HepG2 (cell line): ENCODE results near the gene ITGA6. TPM values are rescaled to one million over a fixed set of nuclear protein-coding genes. Genes with fewer than 3 reads are reported as not detected.

Experiments used
- ATAC-seq: fragments of 200-7000 bp; cut with Tn5 transposase; 3 replicates; pipeline ENCODE4 v1.9.1; 2020; ENCODE audit warnings: mild to moderate bottlenecking, moderate library complexity
- BruUV-seq: library from RNA; stranded (reverse); fragments of 400-500 nt; replicated peaks from 2 replicates; lab custom pipeline; 2021; lab: Mats Ljungman, UMichigan
- CTCF ChIA-PET: fragments of 300-600 bp; formaldehyde crosslinking; extraction: SDS; loops from one replicate; lab custom pipeline; 2021; ENCODE audit warnings: low total read pairs, inconsistent platforms, low intra/inter-chr PET ratio; lab: Yijun Ruan, JAX
- POLR2A ChIA-PET: fragments of 350-600 bp; sonication (Branson Sonifier 250); formaldehyde crosslinking; loops from one replicate; lab custom pipeline; 2020; ENCODE audit warnings: antibody characterized with exemption, inconsistent platforms; lab: Yijun Ruan, JAX
- DNase-seq: peaks from one replicate; pipeline ENCODE4 v3.0.0-alpha.2; 2015; ENCODE audit warnings: low spot score
- FAIRE-seq: peaks from 3 replicates; lab custom pipeline; 2011; peaks lifted over from hg19 to GRCh38; lab: Jason Lieb, UNC
- H2AFZ ChIP-seq: one replicate; pipeline ENCODE4 v1.6.1; 2011; ENCODE audit warnings: low read length, inconsistent platforms
- H3K27ac ChIP-seq: fragments of 300-600 bp; 3 replicates; pipeline ENCODE4 v1.8.0; 2011; ENCODE audit warnings: mixed run types, mild to moderate bottlenecking, mixed read lengths, low read length, inconsistent platforms; ENCODE audit not compliant: insufficient read depth; ENCODE audit errors: extremely low read length
- H3K27me3 ChIP-seq, 2 experiments: fragments of 200-600 bp in 1 of 2; 2 replicates in 1 of 2; 3 replicates in 1 of 2; pipeline versions ENCODE4 v1.6.0 to v1.8.0; 2011; ENCODE audit warnings: low read length in 2 of 2, mild to moderate bottlenecking in 2 of 2, moderate library complexity in 2 of 2, inconsistent platforms in 1 of 2; ENCODE audit not compliant: insufficient read depth in 2 of 2, control insufficient read depth in 1 of 2
- H3K36me3 ChIP-seq, 2 experiments: fragments of 200-600 bp in 1 of 2; replicated peaks in 1 of 2; 2 replicates in 1 of 2; 3 replicates in 1 of 2; pipeline versions ENCODE4 v1.5.1 to v1.8.0; 2011; ENCODE audit warnings: low read length in 2 of 2, inconsistent platforms in 1 of 2; ENCODE audit not compliant: insufficient read depth in 2 of 2, control insufficient read depth in 1 of 2
- H3K4me1 ChIP-seq: 2 replicates; pipeline ENCODE4 v1.5.1; 2012; ENCODE audit warnings: low read length, inconsistent platforms; ENCODE audit not compliant: insufficient read depth
- H3K4me2 ChIP-seq: 2 replicates; pipeline ENCODE4 v1.6.0; 2011; ENCODE audit warnings: low read depth, low read length, inconsistent platforms
- H3K4me3 ChIP-seq, 3 experiments: fragments of 200-600 bp in 1 of 3; sonication (generic), shearing (Covaris generic) in 1 of 3; replicated peaks in 1 of 3; 2 replicates each; pipeline ENCODE4 v1.5.1; 2011 to 2016; ENCODE audit warnings: low read length in 3 of 3, inconsistent platforms in 2 of 3, low read depth in 2 of 3, mild to moderate bottlenecking in 2 of 3, control low read depth in 1 of 3, mixed read lengths in 1 of 3; ENCODE audit not compliant: insufficient read depth in 1 of 3
- H3K79me2 ChIP-seq: one replicate; pipeline ENCODE4 v1.6.1; 2011; ENCODE audit warnings: low read length, inconsistent platforms; ENCODE audit not compliant: insufficient read depth
- H3K9ac ChIP-seq: 2 replicates; pipeline ENCODE4 v1.6.0; 2011; ENCODE audit warnings: mild to moderate bottlenecking, low read depth, low read length, inconsistent platforms; ENCODE audit not compliant: insufficient read depth
- H3K9me3 ChIP-seq: 2 replicates; pipeline ENCODE4 v1.5.1; 2012; ENCODE audit warnings: mild to moderate bottlenecking, low read length
- H4K20me1 ChIP-seq: 2 replicates; pipeline ENCODE4 v1.6.0; 2011; ENCODE audit warnings: inconsistent platforms, mild to moderate bottlenecking, low read length, moderate library complexity; ENCODE audit not compliant: insufficient read depth
- BRCA1 ChIP-seq: sonication (generic); formaldehyde crosslinking; IDR thresholded peaks from 2 replicates; pipeline ENCODE4 v1.4.0; 2020; ENCODE audit warnings: missing genetic modification reagents
- ETS1 ChIP-seq: sonication (generic); formaldehyde crosslinking; IDR thresholded peaks from 2 replicates; pipeline ENCODE4 v1.4.0; 2020; ENCODE audit warnings: missing genetic modification reagents
- FOXJ3 ChIP-seq: sonication (generic); formaldehyde crosslinking; IDR thresholded peaks from 2 replicates; pipeline ENCODE4 v1.4.0; 2020; ENCODE audit warnings: missing genetic modification reagents, mild to moderate bottlenecking, borderline replicate concordance
- RBFOX2 ChIP-seq: fragments of 200-400 bp; formaldehyde crosslinking; IDR thresholded peaks from 2 replicates; pipeline ENCODE4 v1.6.1; 2017; ENCODE audit warnings: low read depth, mild to moderate bottlenecking, low read length
- RORA ChIP-seq: sonication (generic); formaldehyde crosslinking; IDR thresholded peaks from 2 replicates; pipeline ENCODE4 v1.5.0; 2020; ENCODE audit warnings: mild to moderate bottlenecking, missing genetic modification reagents, moderate library complexity
- ZNF143 ChIP-seq: sonication (generic); formaldehyde crosslinking; IDR thresholded peaks from 2 replicates; pipeline ENCODE4 v1.4.0; 2020; ENCODE audit warnings: missing genetic modification reagents
- WGBS: methylation state at CpG from one replicate; pipeline ENCODE4 v1.1.6; 2017; ENCODE audit warnings: low lambda C conversion rate; 5-methylcytosine and 5-hydroxymethylcytosine counted together
- in situ Hi-C: cut with HindIII; loops from 2 replicates; pipeline ENCODE4 v1.10.0; 2017; ENCODE audit warnings: low pct_unique_long_range_greater_than_20kb; ENCODE audit not compliant: extremely low pct_ligation_motif_present
- intact Hi-C: fragments of 100-400 bp; cut with micrococcal nuclease; formaldehyde crosslinking; loops from one replicate; pipeline ENCODE4 v1.10.0; 2022; ENCODE audit not compliant: unreplicated experiment
- polyA plus RNA-seq, 8 experiments: library from polyadenylated mRNA; depleted of rRNA in 3 of 8; stranded (reverse) in 7 of 8; unstranded in 1 of 8; fragments of >200 nt; fragmentation: Illumina TruSeq in 4 of 8; extraction: Trizol in 4 of 8; gene quantifications; 2 replicates each; pipeline versions ENCODE4 v1.2.1 to v1.2.3, GENCODE V29; 2011 to 2016; ENCODE audit warnings: low read depth in 4 of 8, missing spikeins in 1 of 8, mixed read lengths in 1 of 8; ENCODE audit not compliant: insufficient read depth in 1 of 8
- total RNA-seq, 5 experiments: library from RNA; depleted of rRNA; stranded (reverse); fragments of >200 nt; fragmentation: Illumina TruSeq; extraction: Trizol; gene quantifications; 2 replicates each; pipeline ENCODE4 v1.2.3, GENCODE V29; 2016; ENCODE audit warnings: low read depth in 1 of 5
- TF ChIP-seq, protein P1 (sequence below): sonication (generic); formaldehyde crosslinking; IDR thresholded peaks from 2 replicates; pipeline ENCODE4 v1.8.0; 2022; ENCODE audit warnings: missing genetic modification reagents, mild to moderate bottlenecking, moderate library complexity, borderline replicate concordance
- TF ChIP-seq, protein P2 (sequence below): sonication (generic); formaldehyde crosslinking; IDR thresholded peaks from 2 replicates; pipeline ENCODE4 v1.4.0; 2020; ENCODE audit warnings: missing genetic modification reagents
- TF ChIP-seq, protein P3 (sequence below): sonication (generic); formaldehyde crosslinking; IDR thresholded peaks from 2 replicates; pipeline ENCODE4; 2020; ENCODE audit warnings: missing genetic modification reagents, mild to moderate bottlenecking, borderline replicate concordance

Gene ITGA6
- total and polyA plus RNA-seq, 2 of the 13 experiments (the other 11 are each of a cell fraction or from before 2014, with no cell fraction given): 24.0 to 92.5 TPM

DNA sequence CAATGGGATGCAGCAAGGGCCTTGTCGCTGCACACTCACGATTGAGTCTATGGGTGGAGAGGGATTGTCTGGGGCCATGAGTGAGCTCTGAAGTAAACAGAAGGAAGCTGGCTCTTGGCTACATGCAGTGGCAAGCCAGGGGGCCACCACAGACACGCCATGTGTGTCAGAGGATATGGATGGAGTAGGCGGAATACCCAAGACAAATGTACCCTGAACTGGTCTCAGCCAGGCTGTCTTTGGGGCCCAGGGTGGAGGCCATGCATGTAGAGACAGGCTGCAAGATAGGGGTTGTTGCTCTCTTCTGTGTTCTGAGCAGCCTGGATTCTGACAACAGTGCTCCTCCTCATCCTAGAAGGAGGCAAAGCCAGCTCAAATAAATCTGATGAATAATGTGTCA is 24.0 kb upstream of the ITGA6 start:
- Histone ChIP-seq H4K20me1 (no peaks in the 10 kb centered on the region), H3K9ac (no peak overlapping the region), H3K79me2 (no peaks in the 10 kb centered on the region), H2AFZ (no peak overlapping the region), H3K36me3 (no peaks in the 10 kb centered on the region), H3K4me1 (peaks cover 13% of the 10 kb centered on the region), H3K9me3 (no peaks in the 10 kb centered on the region), H3K27ac (no peak overlapping the region), H3K27me3 (0 out of 5 replicates have a peak, but pooled peaks cover 0 to 6% of the 10 kb centered on the region in 2 experiments), H3K4me2 (no peak overlapping the region), H3K4me3 (no peak overlapping the region)
- 71% methylated on average over 2 of the region's 4 CpGs for WGBS
- ATAC-seq (no peak), DNase-seq (no peak), FAIRE-seq (no peak)
- no TSS peak for BruUV-seq
- in situ Hi-C loops: no loop called here
- CTCF ChIA-PET: no interaction called here
- intact Hi-C loops: no loop called here
- no peak for TF ChIP-seq ETS1
- TF ChIP-seq BRCA1 (CRISPR knock-in tag): no peak
- TF ChIP-seq FOXJ3 (CRISPR knock-in tag): no peak
- TF ChIP-seq, protein P1, sequence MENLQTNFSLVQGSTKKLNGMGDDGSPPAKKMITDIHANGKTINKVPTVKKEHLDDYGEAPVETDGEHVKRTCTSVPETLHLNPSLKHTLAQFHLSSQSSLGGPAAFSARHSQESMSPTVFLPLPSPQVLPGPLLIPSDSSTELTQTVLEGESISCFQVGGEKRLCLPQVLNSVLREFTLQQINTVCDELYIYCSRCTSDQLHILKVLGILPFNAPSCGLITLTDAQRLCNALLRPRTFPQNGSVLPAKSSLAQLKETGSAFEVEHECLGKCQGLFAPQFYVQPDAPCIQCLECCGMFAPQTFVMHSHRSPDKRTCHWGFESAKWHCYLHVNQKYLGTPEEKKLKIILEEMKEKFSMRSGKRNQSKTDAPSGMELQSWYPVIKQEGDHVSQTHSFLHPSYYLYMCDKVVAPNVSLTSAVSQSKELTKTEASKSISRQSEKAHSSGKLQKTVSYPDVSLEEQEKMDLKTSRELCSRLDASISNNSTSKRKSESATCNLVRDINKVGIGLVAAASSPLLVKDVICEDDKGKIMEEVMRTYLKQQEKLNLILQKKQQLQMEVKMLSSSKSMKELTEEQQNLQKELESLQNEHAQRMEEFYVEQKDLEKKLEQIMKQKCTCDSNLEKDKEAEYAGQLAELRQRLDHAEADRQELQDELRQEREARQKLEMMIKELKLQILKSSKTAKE (CRISPR knock-in tag): no peak
- TF ChIP-seq, protein P2, sequence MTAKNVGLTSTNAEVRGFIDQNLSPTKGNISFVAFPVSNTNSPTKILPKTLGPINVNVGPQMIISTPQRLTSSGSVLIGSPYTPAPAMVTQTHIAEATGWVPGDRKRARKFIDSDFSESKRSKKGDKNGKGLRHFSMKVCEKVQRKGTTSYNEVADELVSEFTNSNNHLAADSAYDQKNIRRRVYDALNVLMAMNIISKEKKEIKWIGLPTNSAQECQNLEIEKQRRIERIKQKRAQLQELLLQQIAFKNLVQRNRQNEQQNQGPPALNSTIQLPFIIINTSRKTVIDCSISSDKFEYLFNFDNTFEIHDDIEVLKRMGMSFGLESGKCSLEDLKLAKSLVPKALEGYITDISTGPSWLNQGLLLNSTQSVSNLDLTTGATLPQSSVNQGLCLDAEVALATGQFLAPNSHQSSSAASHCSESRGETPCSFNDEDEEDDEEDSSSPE (CRISPR knock-in tag): no peak
- TF ChIP-seq, protein P3, sequence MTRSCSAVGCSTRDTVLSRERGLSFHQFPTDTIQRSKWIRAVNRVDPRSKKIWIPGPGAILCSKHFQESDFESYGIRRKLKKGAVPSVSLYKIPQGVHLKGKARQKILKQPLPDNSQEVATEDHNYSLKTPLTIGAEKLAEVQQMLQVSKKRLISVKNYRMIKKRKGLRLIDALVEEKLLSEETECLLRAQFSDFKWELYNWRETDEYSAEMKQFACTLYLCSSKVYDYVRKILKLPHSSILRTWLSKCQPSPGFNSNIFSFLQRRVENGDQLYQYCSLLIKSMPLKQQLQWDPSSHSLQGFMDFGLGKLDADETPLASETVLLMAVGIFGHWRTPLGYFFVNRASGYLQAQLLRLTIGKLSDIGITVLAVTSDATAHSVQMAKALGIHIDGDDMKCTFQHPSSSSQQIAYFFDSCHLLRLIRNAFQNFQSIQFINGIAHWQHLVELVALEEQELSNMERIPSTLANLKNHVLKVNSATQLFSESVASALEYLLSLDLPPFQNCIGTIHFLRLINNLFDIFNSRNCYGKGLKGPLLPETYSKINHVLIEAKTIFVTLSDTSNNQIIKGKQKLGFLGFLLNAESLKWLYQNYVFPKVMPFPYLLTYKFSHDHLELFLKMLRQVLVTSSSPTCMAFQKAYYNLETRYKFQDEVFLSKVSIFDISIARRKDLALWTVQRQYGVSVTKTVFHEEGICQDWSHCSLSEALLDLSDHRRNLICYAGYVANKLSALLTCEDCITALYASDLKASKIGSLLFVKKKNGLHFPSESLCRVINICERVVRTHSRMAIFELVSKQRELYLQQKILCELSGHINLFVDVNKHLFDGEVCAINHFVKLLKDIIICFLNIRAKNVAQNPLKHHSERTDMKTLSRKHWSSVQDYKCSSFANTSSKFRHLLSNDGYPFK (CRISPR knock-in tag): no peak
- no peak for TF ChIP-seq RORA (CRISPR knock-in tag)
- no peak for TF ChIP-seq RBFOX2
- TF ChIP-seq ZNF143 (CRISPR knock-in tag): no peak
- TF ChIP-seq, all 625 proteins: peak for 0
- POLR2A ChIA-PET: no interaction called here
